Transverse colon (tissue), 4 donors: ENCODE measurements around the gene GAD2. TPM values are rescaled to one million over a fixed set of nuclear protein-coding genes. Genes with fewer than 3 reads are reported as not detected.

ENCODE experiments used
- DNase-seq: peaks from one replicate; pipeline ENCODE4 v3.0.0-alpha.2; 2019
- H3K27ac ChIP-seq, 4 donors: fragments of 200-600 bp; sonication (generic); 2 replicates each; pipeline ENCODE4 v1.5.1; 2016 to 2018; ENCODE audit warnings: inconsistent platforms in 4 of 4
- H3K27me3 ChIP-seq: fragments of 200-600 bp; sonication (generic); 2 replicates; pipeline ENCODE4 v1.5.1; 2017; ENCODE audit warnings: inconsistent platforms
- H3K36me3 ChIP-seq, 4 donors: fragments of 200-600 bp; sonication (generic); 2 replicates each; pipeline ENCODE4 v1.5.1; 2017 to 2019; ENCODE audit warnings: inconsistent platforms in 4 of 4
- H3K4me1 ChIP-seq, 4 donors: fragments of 200-600 bp; sonication (generic); 2 replicates each; pipeline ENCODE4 v1.5.1; 2017 to 2020; ENCODE audit warnings: inconsistent platforms in 4 of 4
- H3K4me3 ChIP-seq, 4 donors: fragments of 200-600 bp; sonication (generic); 1 replicate in 1 of 4; 2 replicates in 3 of 4; pipeline versions ENCODE4 v1.5.1 to v1.6.1; 2017 to 2019; ENCODE audit warnings: inconsistent platforms in 4 of 4
- H3K9me3 ChIP-seq, 2 donors: fragments of 200-600 bp; sonication (generic); 2 replicates each; pipeline ENCODE4 v1.5.1; 2017 to 2019; ENCODE audit warnings: inconsistent platforms in 2 of 2
- CTCF ChIP-seq, 5 experiments: fragments of 200-600 bp in 3 of 5; fragments of 450-650 bp in 2 of 5; sonication (generic) in 3 of 5; IDR thresholded peaks; 1 replicate in 2 of 5; 2 replicates in 3 of 5; pipeline ENCODE4 v1.5.1; 2016 to 2017; ENCODE audit warnings: antibody characterized with exemption in 5 of 5, inconsistent platforms in 3 of 5, mild to moderate bottlenecking in 2 of 5, moderate library complexity in 1 of 5
- EP300 ChIP-seq: sonication (generic); formaldehyde crosslinking; IDR thresholded peaks from one replicate; pipeline ENCODE4 v1.6.1; 2017; ENCODE audit warnings: antibody characterized with exemption, low read depth
- POLR2A ChIP-seq: fragments of 450-650 bp; IDR thresholded peaks from one replicate; pipeline ENCODE4 v1.6.1; 2016; ENCODE audit warnings: antibody characterized with exemption, mild to moderate bottlenecking, moderate library complexity
- POLR2AphosphoS5 ChIP-seq, 3 donors: sonication (generic); formaldehyde crosslinking; IDR thresholded peaks; one replicate each; pipeline ENCODE4 v1.6.1; 2016; ENCODE audit warnings: antibody characterized with exemption in 3 of 3
- WGBS, 2 donors: methylation state at CpG; one replicate each; pipeline ENCODE4 v1.1.5; 2018; ENCODE audit warnings: low coverage in 1 of 2; 5-methylcytosine and 5-hydroxymethylcytosine counted together
- in situ Hi-C, 4 donors: fragments of 200-750 bp; cut with MboI; loops; one replicate each; pipeline versions ENCODE4 v1.15.0 to v1.15.1; 2017; ENCODE audit warnings: low sequenced_read_pairs in 3 of 4, low pct_ligation_motif_present in 1 of 4, low pct_unique_long_range_greater_than_20kb in 1 of 4
- intact Hi-C: fragments of 100-400 bp; cut with DNase I; formaldehyde crosslinking; loops from one replicate; pipeline ENCODE4 v1.15.1; 2023; ENCODE audit warnings: low total_unique reads
- total RNA-seq, 4 donors: library from RNA; depleted of rRNA; stranded (reverse); fragments of >200 nt; gene quantifications; one replicate each; pipeline ENCODE4 v1.1.0, GENCODE V29; 2016

GAD2 gene
- total RNA-seq, 4 donors from 2014 or later: not detected

- TF ChIP-seq POLR2AphosphoS5 (IDR thresholded peaks at IDR 0.05) (no peak), POLR2A (no peak), EP300 (no peak), CTCF (IDR thresholded peaks at IDR 0.05) (no peak)
- Histone ChIP-seq H3K27ac (no peak overlapping the region), H3K27me3 (peaks cover 84% of the 10 kb centered on the region), H3K9me3 (no peaks in the 10 kb centered on the region), H3K36me3 (no peaks in the 10 kb centered on the region), H3K4me1 (peaks cover 0 to 11% (median 5%) of the 10 kb centered on the region in 4 donors), H3K4me3 (no peak overlapping the region)
- intact Hi-C loops: no loop called here
- WGBS, 2 donors: 17 to 55% methylated on average over 1 to 9 of the region's 9 CpGs
- no peak for DNase-seq
- in situ Hi-C loops: no loop called here
Observed at GRCh38 chr10:26221541-26221940, 5.0 kb downstream of the GAD2 start.

GRCh38 chr10:26222563-26222962, 6.0 kb downstream of the GAD2 start:
- in situ Hi-C loops (no loop called here), intact Hi-C loops (no loop called here)
- 20 to 29% methylated on average over 1 to 3 of the region's 3 CpGs for WGBS, 2 donors
- Histone ChIP-seq H3K27ac (no peak overlapping the region), H3K27me3 (peaks cover 74% of the 10 kb centered on the region), H3K9me3 (no peaks in the 10 kb centered on the region), H3K4me3 (no peak overlapping the region), H3K4me1 (peaks cover 0 to 7% (median 3%) of the 10 kb centered on the region in 4 donors), H3K36me3 (no peaks in the 10 kb centered on the region)
- TF ChIP-seq POLR2AphosphoS5 (IDR thresholded peaks at IDR 0.05) (no peak), EP300 (no peak), CTCF (IDR thresholded peaks at IDR 0.05) (no peak), POLR2A (no peak)
- DNase-seq: no peak

- Histone ChIP-seq H3K36me3 (no peaks in the 10 kb centered on the region), H3K27me3 (peaks cover 46% of the 10 kb centered on the region), H3K4me1 (no peaks in the 10 kb centered on the region), H3K27ac (no peak overlapping the region), H3K4me3 (no peak overlapping the region), H3K9me3 (no peaks in the 10 kb centered on the region)
- no peak for TF ChIP-seq EP300
- no peak for TF ChIP-seq POLR2AphosphoS5 (IDR thresholded peaks at IDR 0.05)
- no peak for TF ChIP-seq CTCF (IDR thresholded peaks at IDR 0.05)
- TF ChIP-seq POLR2A: no peak
- no peak for DNase-seq
- intact Hi-C loops (no loop called here), in situ Hi-C loops (no loop called here)
- 61 to 63% methylated on average over 4 of the region's 4 CpGs for WGBS, 2 donors
Observed at GRCh38 chr10:26225322-26225721, 8.7 kb downstream of the GAD2 start.

- Histone ChIP-seq H3K4me1 (no peaks in the 10 kb centered on the region), H3K36me3 (no peaks in the 10 kb centered on the region), H3K27me3 (peaks cover 22% of the 10 kb centered on the region), H3K4me3 (no peak overlapping the region), H3K9me3 (no peaks in the 10 kb centered on the region), H3K27ac (no peak overlapping the region)
- DNase-seq: no peak
- 79% methylated on average over 5 of the region's 5 CpGs; no CpG with 5 or more reads in 1 of the 2 donors for WGBS, 2 donors
- TF ChIP-seq CTCF (IDR thresholded peaks at IDR 0.05) (no peak), POLR2A (no peak)
- in situ Hi-C loops (no loop called here), intact Hi-C loops (no loop called here)
Observed at GRCh38 chr10:26227786-26228185, 11.2 kb downstream of the GAD2 start.
